ENCODE measurements around the gene FKBP4. TPM values are rescaled to one million over a fixed set of nuclear protein-coding genes. Genes with fewer than 3 reads are reported as not detected.

The FKBP4 gene
- total and polyA plus RNA-seq, 2 of the 8 experiments (the other 6 are each of a cell fraction or from before 2014, with no cell fraction given) = 72.6 to 243 TPM

- no peak for TF ChIP-seq CHD1 (IDR thresholded peaks at IDR 0.05; ENCODE audit: low read depth, low read length)
- TF ChIP-seq SIX5 (IDR thresholded peaks at IDR 0.05; ENCODE audit: low read depth, low read length) = no peak
- no peak for TF ChIP-seq PHF8 (conservative IDR thresholded peaks at IDR 0.05; ENCODE audit: low read depth, low read length)
- no peak for TF ChIP-seq CHD7 (IDR thresholded peaks at IDR 0.05; ENCODE audit: insufficient replicate concordance, low read length)
- no peak for TF ChIP-seq E2F6 (IDR thresholded peaks at IDR 0.05)
These were observed 10.4 kb downstream of the FKBP4 start (continued) for GRCh38 chr12:2805143-2805520.
